ENCODE results near the gene DYRK1A.

The DYRK1A gene

GRCh38 chr21:37459575-37459974 lies 93.0 kb downstream of the DYRK1A start:
- H3K4me3 ChIP-seq (ENCODE audit: low read depth, low read length) = no peak overlapping the region
- H3K36me3 ChIP-seq (ENCODE audit: control insufficient read depth, insufficient read depth, low read length) = no peaks in the 10 kb centered on the region
- no peaks in the 10 kb centered on the region for H3K27me3 ChIP-seq (ENCODE audit: control insufficient read depth, insufficient read depth, low read length)
- H3K9ac ChIP-seq (ENCODE audit: low read depth, low read length) = no peak overlapping the region
- H3K9me3 ChIP-seq (ENCODE audit: control insufficient read depth, insufficient read depth, low read length) = no peaks in the 10 kb centered on the region
- peaks cover 34% of the 10 kb centered on the region for H3K4me1 ChIP-seq (ENCODE audit: control insufficient read depth, insufficient read depth, low read length)

- Histone ChIP-seq H3K36me3 (ENCODE audit: control insufficient read depth, insufficient read depth, low read length) (no peaks in the 10 kb centered on the region), H3K4me1 (ENCODE audit: control insufficient read depth, insufficient read depth, low read length) (peaks cover 31% of the 10 kb centered on the region), H3K9ac (ENCODE audit: low read depth, low read length) (no peak overlapping the region), H3K4me3 (ENCODE audit: low read depth, low read length) (no peak overlapping the region), H3K9me3 (ENCODE audit: control insufficient read depth, insufficient read depth, low read length) (no peaks in the 10 kb centered on the region), H3K27me3 (ENCODE audit: control insufficient read depth, insufficient read depth, low read length) (no peaks in the 10 kb centered on the region)
These were observed 93.6 kb downstream of the DYRK1A start for GRCh38 chr21:37460196-37460595.

GRCh38 chr21:37461479-37461878 lies 94.9 kb downstream of the DYRK1A start:
- H3K9ac ChIP-seq (ENCODE audit: low read depth, low read length) = no peak overlapping the region
- H3K9me3 ChIP-seq (ENCODE audit: control insufficient read depth, insufficient read depth, low read length) = no peaks in the 10 kb centered on the region
- no peak overlapping the region for H3K4me3 ChIP-seq (ENCODE audit: low read depth, low read length)
- peaks cover 31% of the 10 kb centered on the region for H3K4me1 ChIP-seq (ENCODE audit: control insufficient read depth, insufficient read depth, low read length)
- H3K36me3 ChIP-seq (ENCODE audit: control insufficient read depth, insufficient read depth, low read length) = no peaks in the 10 kb centered on the region
- H3K27me3 ChIP-seq (ENCODE audit: control insufficient read depth, insufficient read depth, low read length) = no peaks in the 10 kb centered on the region

GRCh38 chr21:37462087-37462861 lies 95.7 kb downstream of the DYRK1A start:
- H3K9ac ChIP-seq (ENCODE audit: low read depth, low read length) = no peak overlapping the region
- H3K27me3 ChIP-seq (ENCODE audit: control insufficient read depth, insufficient read depth, low read length) = no peaks in the 10 kb centered on the region
- H3K4me1 ChIP-seq (ENCODE audit: control insufficient read depth, insufficient read depth, low read length) = peaks cover 31% of the 10 kb centered on the region
- no peak overlapping the region for H3K4me3 ChIP-seq (ENCODE audit: low read depth, low read length)
- H3K9me3 ChIP-seq (ENCODE audit: control insufficient read depth, insufficient read depth, low read length) = no peaks in the 10 kb centered on the region
- no peaks in the 10 kb centered on the region for H3K36me3 ChIP-seq (ENCODE audit: control insufficient read depth, insufficient read depth, low read length)

- no peak overlapping the region for H3K4me3 ChIP-seq (ENCODE audit: low read depth, low read length)
These were observed 96.7 kb downstream of the DYRK1A start for GRCh38 chr21:37463083-37463801.

GRCh38 chr21:37467082-37467481 lies 100.5 kb downstream of the DYRK1A start:
- Histone ChIP-seq H3K4me3 (ENCODE audit: low read depth, low read length) (no peak overlapping the region), H3K9ac (ENCODE audit: low read depth, low read length) (no peak overlapping the region), H3K9me3 (ENCODE audit: control insufficient read depth, insufficient read depth, low read length) (no peaks in the 10 kb centered on the region), H3K36me3 (ENCODE audit: control insufficient read depth, insufficient read depth, low read length) (no peaks in the 10 kb centered on the region), H3K27me3 (ENCODE audit: control insufficient read depth, insufficient read depth, low read length) (no peaks in the 10 kb centered on the region), H3K4me1 (ENCODE audit: control insufficient read depth, insufficient read depth, low read length) (peaks cover 16% of the 10 kb centered on the region)

More at GRCh38 chr21:37463083-37463801, 96.7 kb downstream of the DYRK1A start:
- Histone ChIP-seq H3K9me3 (ENCODE audit: control insufficient read depth, insufficient read depth, low read length) (no peaks in the 10 kb centered on the region), H3K9ac (ENCODE audit: low read depth, low read length) (no peak overlapping the region), H3K27me3 (ENCODE audit: control insufficient read depth, insufficient read depth, low read length) (no peaks in the 10 kb centered on the region), H3K4me1 (ENCODE audit: control insufficient read depth, insufficient read depth, low read length) (peaks cover 27% of the 10 kb centered on the region), H3K36me3 (ENCODE audit: control insufficient read depth, insufficient read depth, low read length) (no peaks in the 10 kb centered on the region)

GRCh38 chr21:37468909-37469308 lies 102.3 kb downstream of the DYRK1A start:
- no peak overlapping the region for H3K9ac ChIP-seq (ENCODE audit: low read depth, low read length)
- H3K36me3 ChIP-seq (ENCODE audit: control insufficient read depth, insufficient read depth, low read length) = no peaks in the 10 kb centered on the region
- no peaks in the 10 kb centered on the region for H3K4me1 ChIP-seq (ENCODE audit: control insufficient read depth, insufficient read depth, low read length)
- no peaks in the 10 kb centered on the region for H3K9me3 ChIP-seq (ENCODE audit: control insufficient read depth, insufficient read depth, low read length)
- no peak overlapping the region for H3K4me3 ChIP-seq (ENCODE audit: low read depth, low read length)
- H3K27me3 ChIP-seq (ENCODE audit: control insufficient read depth, insufficient read depth, low read length) = no peaks in the 10 kb centered on the region

- no peaks in the 10 kb centered on the region for H3K27me3 ChIP-seq (ENCODE audit: control insufficient read depth, insufficient read depth, low read length)
- no peak overlapping the region for H3K4me3 ChIP-seq (ENCODE audit: low read depth, low read length)
- no peak overlapping the region for H3K9ac ChIP-seq (ENCODE audit: low read depth, low read length)
- H3K4me1 ChIP-seq (ENCODE audit: control insufficient read depth, insufficient read depth, low read length) = no peaks in the 10 kb centered on the region
- no peaks in the 10 kb centered on the region for H3K9me3 ChIP-seq (ENCODE audit: control insufficient read depth, insufficient read depth, low read length)
- H3K36me3 ChIP-seq (ENCODE audit: control insufficient read depth, insufficient read depth, low read length) = no peaks in the 10 kb centered on the region
These were observed 102.9 kb downstream of the DYRK1A start for GRCh38 chr21:37469441-37469840.

GRCh38 chr21:37472581-37472980 lies 106.0 kb downstream of the DYRK1A start:
- no peaks in the 10 kb centered on the region for H3K27me3 ChIP-seq (ENCODE audit: control insufficient read depth, insufficient read depth, low read length)
- H3K9me3 ChIP-seq (ENCODE audit: control insufficient read depth, insufficient read depth, low read length) = no peaks in the 10 kb centered on the region
- no peak overlapping the region for H3K9ac ChIP-seq (ENCODE audit: low read depth, low read length)
- no peak overlapping the region for H3K4me3 ChIP-seq (ENCODE audit: low read depth, low read length)
- no peaks in the 10 kb centered on the region for H3K4me1 ChIP-seq (ENCODE audit: control insufficient read depth, insufficient read depth, low read length)
- no peaks in the 10 kb centered on the region for H3K36me3 ChIP-seq (ENCODE audit: control insufficient read depth, insufficient read depth, low read length)

GRCh38 chr21:37473491-37473890 lies 106.9 kb downstream of the DYRK1A start:
- Histone ChIP-seq H3K4me1 (ENCODE audit: control insufficient read depth, insufficient read depth, low read length) (no peaks in the 10 kb centered on the region), H3K27me3 (ENCODE audit: control insufficient read depth, insufficient read depth, low read length) (no peaks in the 10 kb centered on the region), H3K9ac (ENCODE audit: low read depth, low read length) (no peak overlapping the region), H3K9me3 (ENCODE audit: control insufficient read depth, insufficient read depth, low read length) (no peaks in the 10 kb centered on the region), H3K4me3 (ENCODE audit: low read depth, low read length) (no peak overlapping the region), H3K36me3 (ENCODE audit: control insufficient read depth, insufficient read depth, low read length) (no peaks in the 10 kb centered on the region)

- Histone ChIP-seq H3K9ac (ENCODE audit: low read depth, low read length) (no peak overlapping the region), H3K9me3 (ENCODE audit: control insufficient read depth, insufficient read depth, low read length) (no peaks in the 10 kb centered on the region), H3K36me3 (ENCODE audit: control insufficient read depth, insufficient read depth, low read length) (no peaks in the 10 kb centered on the region), H3K4me3 (ENCODE audit: low read depth, low read length) (no peak overlapping the region), H3K27me3 (ENCODE audit: control insufficient read depth, insufficient read depth, low read length) (no peaks in the 10 kb centered on the region), H3K4me1 (ENCODE audit: control insufficient read depth, insufficient read depth, low read length) (no peaks in the 10 kb centered on the region)
These were observed 107.8 kb downstream of the DYRK1A start for GRCh38 chr21:37474342-37474741.
